Right ventricle myocardium superior (tissue), 1 donor: ENCODE results near the gene YIPF1. TPM values are rescaled to one million over a fixed set of nuclear protein-coding genes. Genes with fewer than 3 reads are reported as not detected.

ENCODE experiments used
- ATAC-seq: fragments of 200-7000 bp; cut with Tn5 transposase; one replicate; pipeline ENCODE4 v1.9.1; 2020; ENCODE audit warnings: mild to moderate bottlenecking; ENCODE audit not compliant: poor library complexity
- DNase-seq: peaks from one replicate; pipeline ENCODE4 v3.0.0-alpha.2; 2020
- intact Hi-C: fragments of 100-400 bp; cut with DNase I; formaldehyde crosslinking; loops from one replicate; pipeline ENCODE4 v1.11.2; 2022
- total RNA-seq: library from RNA; stranded (reverse); fragmentation: NEBNext Ultra II Directional; extraction: Animal tissue kit (Norgen Biotek cat#: 25700); gene quantifications from one replicate; pipeline ENCODE4 v1.2.1, GENCODE V29; 2021
- donor health status: DM: no; HTN: yes; CAD: no; lungs with severe emphysema.

The YIPF1 gene
- total RNA-seq, 1 donor from 2014 or later: 13.6 TPM

DNA sequence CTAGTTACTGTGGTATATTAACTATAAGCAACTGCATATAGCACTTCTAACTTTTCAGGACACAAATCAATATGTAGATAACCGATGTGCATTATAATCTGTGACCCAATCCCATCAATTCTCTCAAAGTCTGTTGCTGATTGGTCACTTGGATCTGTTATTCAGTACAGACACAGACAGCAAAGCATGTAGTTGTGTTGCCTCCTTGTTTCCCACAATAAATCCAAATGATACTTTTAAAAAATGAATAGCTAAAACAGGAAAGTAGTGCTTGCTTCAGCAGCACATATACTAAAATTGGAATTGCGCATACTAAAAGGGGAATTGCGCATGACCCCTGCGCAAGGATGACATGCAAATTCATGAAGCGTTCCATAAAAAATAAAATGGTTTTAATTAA is 79.6 kb downstream of the YIPF1 start:
- intact Hi-C loops: no loop called here

DNA sequence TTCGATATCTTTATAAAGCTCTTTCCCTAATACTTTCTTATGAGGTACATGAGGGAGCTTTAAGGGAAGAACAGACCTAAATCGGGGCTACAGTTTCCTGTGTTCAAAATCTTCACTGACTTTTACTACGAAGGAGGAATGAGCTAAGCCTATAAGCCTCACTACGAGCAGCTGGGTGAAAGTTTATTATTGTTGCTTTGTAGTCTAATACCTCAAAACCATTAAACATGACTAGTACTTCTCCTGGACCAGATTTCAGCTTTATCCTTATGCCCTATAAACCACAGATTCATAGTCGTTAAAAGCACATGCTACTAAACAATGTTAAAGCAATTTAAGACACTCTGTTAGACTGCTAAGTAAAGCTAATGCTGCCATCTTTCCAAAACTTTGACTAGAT is 81.7 kb downstream of the YIPF1 start:
- intact Hi-C loops: no loop called here
- ATAC-seq: no peak
- DNase-seq: no peak

More for the DNA sequence above, 79.6 kb downstream of the YIPF1 start:
- DNase-seq (no peak), ATAC-seq (no peak)

DNA sequence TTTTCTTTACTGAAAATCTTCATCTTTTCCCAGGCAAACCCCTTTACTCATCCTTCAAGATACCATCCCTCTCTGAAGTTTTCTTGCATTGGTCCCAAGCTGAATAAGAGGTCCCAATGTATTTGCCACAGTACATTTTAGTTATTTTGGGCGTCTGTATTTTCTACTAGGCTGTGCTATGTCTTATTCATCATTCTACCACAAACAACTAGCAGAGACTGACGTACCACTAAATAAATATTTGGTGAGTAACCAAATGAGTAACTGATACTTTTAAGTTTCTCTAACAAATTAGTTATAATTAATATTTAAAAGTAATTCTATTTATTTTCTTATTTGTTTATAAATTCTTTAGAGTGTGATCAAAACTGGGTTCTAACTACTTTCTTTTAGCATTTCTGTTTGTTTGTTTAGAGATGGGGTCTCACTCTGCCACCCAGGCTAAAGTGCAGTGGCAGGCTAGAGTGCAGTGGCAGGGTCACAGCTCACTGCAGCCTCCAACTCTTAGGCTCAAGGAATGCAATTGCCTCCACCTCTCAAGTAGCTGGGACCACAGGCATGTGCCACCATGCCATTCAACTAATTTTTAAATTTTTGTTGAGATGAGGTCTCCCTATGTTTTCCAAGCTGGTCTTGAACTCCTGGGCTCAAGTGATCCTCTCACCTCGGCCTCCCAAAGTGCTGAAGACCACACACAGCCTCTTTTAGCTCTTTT is 84.6 kb downstream of the YIPF1 start:
- DNase-seq: no peak
- intact Hi-C loops: no loop called here
- ATAC-seq: no peak

DNA sequence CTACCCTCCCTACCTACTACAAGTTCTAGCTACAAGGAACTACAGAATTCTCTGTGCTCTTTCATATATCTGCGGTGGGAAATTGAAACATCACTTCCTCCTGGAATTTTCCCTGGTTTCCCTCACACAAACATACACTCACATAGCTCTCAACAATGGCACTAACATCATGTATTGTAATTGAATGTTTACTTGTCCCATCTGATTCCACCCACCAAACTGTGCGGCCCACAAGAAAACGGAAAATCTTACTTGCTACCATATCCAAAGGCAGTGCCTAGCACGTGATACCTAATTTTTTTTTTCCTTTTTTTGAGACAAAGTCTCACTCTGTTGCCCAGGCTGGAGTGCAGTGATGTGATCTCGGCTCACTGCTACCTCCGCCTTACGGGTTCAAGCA is 85.4 kb downstream of the YIPF1 start:
- ATAC-seq: no peak
- no peak for DNase-seq
- intact Hi-C loops: no loop called here

Other genes starting within 250 kb of the YIPF1 start
- 0.08 TPM for gene GLIS1, start 150.6 kb downstream of the YIPF1 start, total RNA-seq
- 5.6 TPM for gene NDC1, start 51.5 kb downstream of the YIPF1 start, total RNA-seq
- gene DIO1, start 4.4 kb upstream of the YIPF1 start, total RNA-seq: not detected
- gene IFT25, start 55.9 kb upstream of the YIPF1 start, total RNA-seq: 9.9 TPM
- gene LRRC42, start 56.6 kb upstream of the YIPF1 start, total RNA-seq: 12.0 TPM
- not detected for gene LDLRAD1, start 128.4 kb upstream of the YIPF1 start, total RNA-seq
- 310 TPM for gene TMEM59, start 163.4 kb upstream of the YIPF1 start, total RNA-seq
- 5.3 TPM for gene TCEANC2, start 163.8 kb upstream of the YIPF1 start, total RNA-seq